ENCODE results near the gene KCNIP4. TPM values are rescaled to one million over a fixed set of nuclear protein-coding genes. Genes with fewer than 3 reads are reported as not detected.

Gene KCNIP4
- total RNA-seq, 1 donor from 2014 or later, result not detected

DNA sequence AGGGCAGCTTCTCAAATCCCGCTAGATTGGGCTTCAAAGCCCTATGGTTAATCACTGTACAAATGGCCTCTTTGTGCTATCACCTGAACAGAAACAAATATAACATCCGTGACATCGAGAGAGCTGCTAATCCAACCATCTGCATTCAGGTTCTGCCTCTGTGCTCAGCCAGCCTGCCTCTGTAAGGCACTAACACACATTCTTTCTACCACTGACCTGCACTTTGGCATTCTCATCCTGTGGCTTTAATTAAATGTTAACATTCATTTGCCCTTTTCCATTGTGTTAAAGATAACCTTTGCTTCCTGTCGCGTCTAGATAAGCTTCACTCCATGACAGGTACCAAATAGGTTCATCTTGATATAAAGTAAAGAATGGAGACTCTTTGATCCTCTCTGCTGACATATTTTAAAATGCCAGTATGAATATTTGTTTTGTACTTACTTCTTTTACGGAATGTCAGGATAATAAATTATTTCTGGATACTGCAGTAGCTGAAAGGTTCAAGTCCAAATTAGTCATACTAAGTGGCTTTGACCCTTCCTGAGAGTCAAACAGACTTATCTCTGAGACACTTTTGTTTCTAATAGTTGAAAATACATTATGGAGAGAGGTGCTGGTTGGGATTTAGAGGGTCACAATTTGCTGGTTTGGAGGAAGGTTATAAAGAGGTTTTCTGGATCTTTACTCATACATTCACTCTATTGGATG lies 742.6 kb downstream of the KCNIP4 start:
- H3K36me3 Mint-ChIP-seq (ENCODE audit: low read depth), result no peaks in the 10 kb centered on the region
- no peak overlapping the region for H3K27ac Mint-ChIP-seq (ENCODE audit: unreplicated experiment)
- no peaks in the 10 kb centered on the region for H3K27me3 Mint-ChIP-seq (ENCODE audit: low read depth)
- peaks cover 14% of the 10 kb centered on the region for H3K9me3 Mint-ChIP-seq (ENCODE audit: low read depth)
- H3K4me3 Mint-ChIP-seq (ENCODE audit: unreplicated experiment), result no peak overlapping the region
- no peaks in the 10 kb centered on the region for H3K4me1 Mint-ChIP-seq (ENCODE audit: low read depth)
- no peak for DNase-seq (ENCODE audit: low spot score)
- no peak for TF ChIP-seq CTCF (IDR thresholded peaks at IDR 0.05)

DNA sequence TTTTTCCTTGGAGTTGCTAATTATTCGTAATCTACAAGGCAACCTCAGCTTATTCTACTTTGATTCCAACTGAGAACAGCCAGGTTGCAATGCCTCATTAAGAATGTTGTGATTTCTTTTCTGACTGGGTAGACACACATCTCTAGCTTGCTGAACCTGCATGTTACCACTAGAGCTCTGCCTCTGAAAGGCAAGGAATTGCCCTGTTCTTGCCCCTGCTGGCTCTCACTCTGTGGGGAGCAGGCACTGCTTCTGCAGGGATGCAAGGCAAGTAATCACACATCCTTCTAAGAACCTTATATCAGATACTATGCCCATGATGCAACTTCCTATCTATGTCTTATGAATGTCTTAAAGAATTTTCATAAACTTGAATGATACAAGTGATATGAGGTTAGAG lies 745.2 kb downstream of the KCNIP4 start:
- Mint-ChIP-seq H3K36me3 (ENCODE audit: low read depth) (no peaks in the 10 kb centered on the region), H3K4me1 (ENCODE audit: low read depth) (no peaks in the 10 kb centered on the region)

DNA sequence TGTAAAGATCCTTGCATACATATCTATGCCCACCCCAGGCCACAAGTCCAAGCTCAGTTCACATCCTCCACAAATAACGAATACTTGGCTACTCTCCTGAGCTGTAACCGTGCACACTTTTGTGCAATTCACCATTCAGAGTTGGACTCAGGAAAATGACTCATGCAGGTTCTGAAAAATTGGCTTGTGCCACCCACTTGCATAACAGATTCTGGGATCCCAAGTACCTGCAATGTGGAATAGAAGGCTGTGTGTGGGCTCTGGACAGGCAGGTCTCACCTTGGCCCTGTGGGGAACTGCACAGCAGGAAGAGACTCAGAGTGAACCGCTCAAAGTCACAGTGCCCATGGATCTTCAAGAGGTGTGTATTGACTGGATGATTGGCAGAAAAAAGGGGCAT lies 745.6 kb downstream of the KCNIP4 start:
- DNase-seq (ENCODE audit: low spot score), result no peak
- TF ChIP-seq CTCF (IDR thresholded peaks at IDR 0.05), result no peak
- no peaks in the 10 kb centered on the region for H3K27me3 Mint-ChIP-seq (ENCODE audit: low read depth)
- peaks cover 11% of the 10 kb centered on the region for H3K9me3 Mint-ChIP-seq (ENCODE audit: low read depth)
- no peak overlapping the region for H3K27ac Mint-ChIP-seq (ENCODE audit: unreplicated experiment)
- H3K4me3 Mint-ChIP-seq (ENCODE audit: unreplicated experiment), result no peak overlapping the region
- no peaks in the 10 kb centered on the region for H3K4me1 Mint-ChIP-seq (ENCODE audit: low read depth)
- H3K36me3 Mint-ChIP-seq (ENCODE audit: low read depth), result no peaks in the 10 kb centered on the region

More for the DNA sequence above, 745.2 kb downstream of the KCNIP4 start:
- H3K9me3 Mint-ChIP-seq (ENCODE audit: low read depth), result peaks cover 11% of the 10 kb centered on the region
- no peak overlapping the region for H3K4me3 Mint-ChIP-seq (ENCODE audit: unreplicated experiment)
- DNase-seq (ENCODE audit: low spot score), result no peak
- no peak overlapping the region for H3K27ac Mint-ChIP-seq (ENCODE audit: unreplicated experiment)
- no peak for TF ChIP-seq CTCF (IDR thresholded peaks at IDR 0.05)
- H3K27me3 Mint-ChIP-seq (ENCODE audit: low read depth), result no peaks in the 10 kb centered on the region

DNA sequence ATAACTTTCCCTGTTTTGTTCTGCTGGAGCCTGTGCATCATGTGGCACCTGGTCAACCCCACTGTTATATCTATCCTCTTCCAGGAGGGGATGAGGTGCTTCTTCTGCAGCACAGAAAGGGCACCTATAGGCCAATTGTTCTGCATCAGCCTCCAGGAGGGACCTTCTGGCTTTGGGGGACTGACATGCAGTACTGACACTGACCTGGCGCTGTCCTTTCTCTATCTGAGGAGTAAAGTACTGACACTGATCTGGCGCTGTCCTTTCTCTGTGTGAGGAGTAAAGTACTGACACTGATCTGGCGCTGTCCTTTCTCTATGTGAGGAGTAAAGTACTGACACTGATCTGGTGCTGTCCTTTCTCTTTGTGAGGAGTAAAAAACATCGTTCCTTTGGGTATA lies 749.9 kb downstream of the KCNIP4 start:
- DNase-seq (ENCODE audit: low spot score), result no peak

DNA sequence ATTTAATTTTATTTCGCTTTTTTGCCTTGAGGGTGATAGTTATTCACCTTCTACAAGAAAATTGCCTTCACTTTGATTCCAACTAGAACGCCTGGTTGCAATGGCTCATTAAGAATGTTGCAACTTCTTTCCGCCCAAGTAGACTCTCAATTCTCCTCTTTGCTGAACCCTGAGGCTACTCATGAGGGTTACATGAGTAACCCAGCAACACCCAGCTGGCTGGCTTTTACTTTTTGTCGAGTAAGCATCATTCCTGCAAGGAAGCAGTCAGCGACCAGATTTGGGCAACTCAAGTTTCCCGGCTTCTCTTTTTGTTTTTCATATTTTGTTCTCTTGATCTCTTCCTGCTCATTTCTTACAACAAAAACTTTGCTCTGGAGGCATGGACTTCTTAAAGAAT lies 752.9 kb downstream of the KCNIP4 start:
- H3K4me3 Mint-ChIP-seq (ENCODE audit: unreplicated experiment), result no peak overlapping the region
- H3K27me3 Mint-ChIP-seq (ENCODE audit: low read depth), result no peaks in the 10 kb centered on the region
- TF ChIP-seq CTCF (IDR thresholded peaks at IDR 0.05), result no peak
- DNase-seq (ENCODE audit: low spot score), result no peak
- peaks cover 7% of the 10 kb centered on the region for H3K9me3 Mint-ChIP-seq (ENCODE audit: low read depth)
- no peaks in the 10 kb centered on the region for H3K36me3 Mint-ChIP-seq (ENCODE audit: low read depth)
- H3K27ac Mint-ChIP-seq (ENCODE audit: unreplicated experiment), result no peak overlapping the region
- no peaks in the 10 kb centered on the region for H3K4me1 Mint-ChIP-seq (ENCODE audit: low read depth)

More for the DNA sequence above, 749.9 kb downstream of the KCNIP4 start:
- Mint-ChIP-seq H3K36me3 (ENCODE audit: low read depth) (no peaks in the 10 kb centered on the region), H3K4me1 (ENCODE audit: low read depth) (no peaks in the 10 kb centered on the region), H3K9me3 (ENCODE audit: low read depth) (peaks cover 15% of the 10 kb centered on the region), H3K27ac (ENCODE audit: unreplicated experiment) (no peak overlapping the region), H3K4me3 (ENCODE audit: unreplicated experiment) (no peak overlapping the region), H3K27me3 (ENCODE audit: low read depth) (no peaks in the 10 kb centered on the region)
- TF ChIP-seq CTCF (IDR thresholded peaks at IDR 0.05), result no peak
